ENCODE measurements around the gene MTARC2. TPM values are rescaled to one million over a fixed set of nuclear protein-coding genes. Genes with fewer than 3 reads are reported as not detected.

MTARC2 gene
- total and polyA plus RNA-seq, 2 of the 4 experiments (the other 2 are of a cell fraction): 0.36 to 2.6 TPM

DNA sequence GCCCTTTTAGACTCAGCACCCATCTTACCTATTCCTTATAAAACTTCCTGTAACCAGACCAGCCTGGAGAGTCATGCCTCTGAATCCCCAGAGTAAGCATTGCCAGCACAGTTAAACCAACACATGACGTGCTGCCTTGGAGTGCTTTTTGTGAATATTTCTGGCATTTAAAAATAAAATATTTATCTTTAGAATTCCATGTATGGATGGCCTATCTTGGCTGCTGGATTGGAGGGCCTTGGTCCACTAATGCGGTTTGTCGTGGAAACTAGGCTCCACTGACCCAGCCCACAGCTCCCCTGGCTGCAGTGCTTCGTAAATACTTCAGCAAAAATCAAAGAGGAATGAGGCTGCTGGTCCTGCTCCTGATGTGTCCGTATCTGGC lies 56.1 kb downstream of the MTARC2 start:
- H2AK5ac ChIP-seq (ENCODE audit: low read depth, low read length): no peak overlapping the region
- H2BK5ac ChIP-seq (ENCODE audit: low read depth, low read length, poor library complexity, severe bottlenecking): peak overlapping the region; percentile 39
- H3K36me3 ChIP-seq (ENCODE audit: control insufficient read depth, insufficient read depth, low read length): no peaks in the 10 kb centered on the region
- ChIA-PET CTCF (interaction anchor here (0.6 to 1.2 kb wide), 5 partner anchors 10 to 1864 kb away, joined by 3 read pairs; partner anchors contain the start of gene MTARC1), POLR2A (ENCODE audit: unreplicated experiment) (interaction anchor here (0.6 kb wide), 1 partner anchor 484 kb away, joined by 10 read pairs; no protein-coding TSS in a partner anchor)
- no TSS peak for BruUV-seq (replicated peaks)
- intact Hi-C loops (cut with micrococcal nuclease): no loop called here
- ATAC-seq (ENCODE audit: low read depth) (peak; percentile 95), DNase-seq (peak; percentile 60)
- no peak overlapping the region; the same call in 1 of the 2 replicates for H4K5ac ChIP-seq (ENCODE audit: low read depth, low read length)
- WGBS, 2 experiments (ENCODE audit: extremely low coverage in 2 of 2, insufficient read length in 1 of 2): 10% methylated on average over 3 of the region's 5 CpGs; no CpG with 5 or more reads in 1 of the 2 experiments
- H3K27ac ChIP-seq (ENCODE audit: insufficient read depth, low read length): peak overlapping the region; percentile 79; the same call in 1 of the 2 replicates
- H2BK20ac ChIP-seq (ENCODE audit: low read depth, low read length): peak overlapping the region; percentile 40
- H3K9me1 ChIP-seq (ENCODE audit: insufficient read depth, low read length): no peaks in the 10 kb centered on the region
- H4K8ac ChIP-seq (ENCODE audit: low read depth in 2 of 2, low read length in 2 of 2): peak overlapping the region in 1 of 2 experiments; percentile 59; a peak in 1 of 4 replicates
- H3K9ac ChIP-seq (ENCODE audit: low read depth, low read length): no peak overlapping the region
- H3K23ac ChIP-seq (ENCODE audit: low read depth, low read length): no peak overlapping the region
- H2AFZ ChIP-seq (replicated peaks; ENCODE audit: low read length, poor library complexity): peak overlapping the region; percentile 46
- TF ChIP-seq BHLHE40 (IDR thresholded peaks at IDR 0.05; ENCODE audit: low read depth, low read length) (no peak), RAD21 (IDR thresholded peaks at IDR 0.05; ENCODE audit: low read length) (no peak), SMC3 (IDR thresholded peaks at IDR 0.05; ENCODE audit: low read depth, low read length) (no peak), RFX5 (IDR thresholded peaks at IDR 0.05; ENCODE audit: low read depth, low read length) (no peak), POLR2A (IDR thresholded peaks at IDR 0.05; ENCODE audit: low read depth, low read length) (no peak), USF2 (IDR thresholded peaks at IDR 0.05; ENCODE audit: low read depth, low read length) (0 out of 2 replicates have a peak, but pooled peaks have one; percentile 6), FOS (IDR thresholded peaks at IDR 0.05; ENCODE audit: low read depth, low read length) (no peak), NFE2L2 (IDR thresholded peaks at IDR 0.05; ENCODE audit: low read depth, low read length) (no peak)
- TF ChIP-seq, protein P1, sequence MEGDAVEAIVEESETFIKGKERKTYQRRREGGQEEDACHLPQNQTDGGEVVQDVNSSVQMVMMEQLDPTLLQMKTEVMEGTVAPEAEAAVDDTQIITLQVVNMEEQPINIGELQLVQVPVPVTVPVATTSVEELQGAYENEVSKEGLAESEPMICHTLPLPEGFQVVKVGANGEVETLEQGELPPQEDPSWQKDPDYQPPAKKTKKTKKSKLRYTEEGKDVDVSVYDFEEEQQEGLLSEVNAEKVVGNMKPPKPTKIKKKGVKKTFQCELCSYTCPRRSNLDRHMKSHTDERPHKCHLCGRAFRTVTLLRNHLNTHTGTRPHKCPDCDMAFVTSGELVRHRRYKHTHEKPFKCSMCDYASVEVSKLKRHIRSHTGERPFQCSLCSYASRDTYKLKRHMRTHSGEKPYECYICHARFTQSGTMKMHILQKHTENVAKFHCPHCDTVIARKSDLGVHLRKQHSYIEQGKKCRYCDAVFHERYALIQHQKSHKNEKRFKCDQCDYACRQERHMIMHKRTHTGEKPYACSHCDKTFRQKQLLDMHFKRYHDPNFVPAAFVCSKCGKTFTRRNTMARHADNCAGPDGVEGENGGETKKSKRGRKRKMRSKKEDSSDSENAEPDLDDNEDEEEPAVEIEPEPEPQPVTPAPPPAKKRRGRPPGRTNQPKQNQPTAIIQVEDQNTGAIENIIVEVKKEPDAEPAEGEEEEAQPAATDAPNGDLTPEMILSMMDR (conservative IDR thresholded peaks at IDR 0.05; ENCODE audit: low read depth, low read length): peak; percentile 26; the same call in 1 of the 2 replicates
- no peak overlapping the region for H2AK9ac ChIP-seq (replicated peaks; ENCODE audit: low read depth, low read length, poor library complexity)
- H3K9me3 ChIP-seq (ENCODE audit: control insufficient read depth, insufficient read depth, low read length): no peaks in the 10 kb centered on the region
- H3K18ac ChIP-seq (ENCODE audit: low read depth, low read length): no peak overlapping the region; the same call in 1 of the 2 replicates
- peak overlapping the region; percentile 45; the same call in 2 of the 3 replicates for H2BK15ac ChIP-seq (ENCODE audit: low read depth, low read length)
- peaks cover 10% of the 10 kb centered on the region; the same call in 1 of the 2 replicates for H3K4me1 ChIP-seq (ENCODE audit: control insufficient read depth, insufficient read depth, low read length)
- H4K91ac ChIP-seq (ENCODE audit: insufficient read depth, low read depth, low read length): peak overlapping the region; percentile 65
- H3K4ac ChIP-seq (ENCODE audit: low read depth, low read length): peak overlapping the region; percentile 14; the same call in 1 of the 2 replicates
- peaks cover 2% of the 10 kb centered on the region; the same call in 1 of the 2 replicates for H3K27me3 ChIP-seq (ENCODE audit: control insufficient read depth, insufficient read depth, low read length)
- dilution Hi-C loops (cut with HindIII; ENCODE audit: low sequenced_read_pairs, unreplicated experiment): no loop called here
- H3K56ac ChIP-seq (ENCODE audit: extremely low read depth, insufficient read depth, low read length): no peak overlapping the region
- H3K4me3 ChIP-seq (ENCODE audit: insufficient read depth, low read depth, low read length): no peak overlapping the region
- H4K20me1 ChIP-seq (ENCODE audit: insufficient read depth, low read length): no peaks in the 10 kb centered on the region
- H3K79me1 ChIP-seq (ENCODE audit: low read depth in 1 of 2, low read length in 2 of 2): no peaks in the 10 kb centered on the region
- in situ Hi-C loops (cut with MboI; ENCODE audit: low sequenced_read_pairs): no loop called here
- no peak overlapping the region for H3K14ac ChIP-seq (replicated peaks; ENCODE audit: low read depth, low read length)
- H2BK120ac ChIP-seq (ENCODE audit: low read depth, low read length): peak overlapping the region; percentile 63; the same call in 1 of the 2 replicates
- peak overlapping the region; percentile 66; the same call in 1 of the 2 replicates for H3K4me2 ChIP-seq (ENCODE audit: low read depth, low read length)
